GM21447 (cell line): ENCODE results near the gene RPP14.
"Not testable (repeated sequence)": the region's sequence is repeated elsewhere in the genome, so short reads cannot be mapped to it uniquely, and the experiment has no call there.

Experiments
- ATAC-seq: cut with Tn5 transposase; IDR thresholded peaks from one replicate; pipeline ENCODE4 v1.9.1; 2021; ENCODE audit not compliant: unreplicated experiment

The RPP14 gene

GRCh38 chr3:58290446-58290845, 15.6 kb upstream of the RPP14 start:
- not testable (repeated sequence) for ATAC-seq

GRCh38 chr3:58291671-58292338, 14.2 kb upstream of the RPP14 start:
- ATAC-seq = no peak

- no peak for ATAC-seq
Measured at GRCh38 chr3:58292866-58293265, 13.2 kb upstream of the RPP14 start.

GRCh38 chr3:58293516-58293915, 12.5 kb upstream of the RPP14 start:
- no peak for ATAC-seq

- ATAC-seq = no peak
Measured at GRCh38 chr3:58296269-58296668, 9.8 kb upstream of the RPP14 start.

GRCh38 chr3:58296843-58297242, 9.2 kb upstream of the RPP14 start:
- no peak for ATAC-seq

- ATAC-seq = no peak
Measured at GRCh38 chr3:58298190-58298589, 7.9 kb upstream of the RPP14 start.

GRCh38 chr3:58299075-58299474, 7.0 kb upstream of the RPP14 start:
- no peak for ATAC-seq

- no peak for ATAC-seq
Measured at GRCh38 chr3:58299839-58300516, 6.1 kb upstream of the RPP14 start.

GRCh38 chr3:58307639-58308215, 1.7 kb downstream of the RPP14 start:
- ATAC-seq = no peak

GRCh38 chr3:58308728-58309127, 2.7 kb downstream of the RPP14 start:
- ATAC-seq = no peak

- no peak for ATAC-seq
Measured at GRCh38 chr3:58317811-58318210, 11.8 kb downstream of the RPP14 start.

- ATAC-seq = no peak
Measured at GRCh38 chr3:58321791-58322190, 15.7 kb downstream of the RPP14 start.

- no peak for ATAC-seq
Measured at GRCh38 chr3:58322793-58323192, 16.7 kb downstream of the RPP14 start.

GRCh38 chr3:58323529-58324390, 17.7 kb downstream of the RPP14 start:
- ATAC-seq = no peak

- no peak for ATAC-seq
Measured at GRCh38 chr3:58324391-58325390, 18.6 kb downstream of the RPP14 start.

- ATAC-seq = no peak
Measured at GRCh38 chr3:58325525-58325992, 19.5 kb downstream of the RPP14 start.

- ATAC-seq = no peak
Measured at GRCh38 chr3:58326267-58326900, 20.3 kb downstream of the RPP14 start.

GRCh38 chr3:58329150-58329921, 23.3 kb downstream of the RPP14 start:
- ATAC-seq = no peak
